Endometrium (tissue), 2 donors: ENCODE measurements around the gene TRIM27.
"Not testable (repeated sequence)": the region's sequence is repeated elsewhere in the genome, so short reads cannot be mapped to it uniquely, and the experiment has no call there.

Experiments used
- FAIRE-seq: peaks from 2 replicates; lab custom pipeline; 2012; peaks lifted over from hg19 to GRCh38; lab: Jason Lieb, UNC
- donor health status: control.
- donor health status: control.

The TRIM27 gene, protein sequence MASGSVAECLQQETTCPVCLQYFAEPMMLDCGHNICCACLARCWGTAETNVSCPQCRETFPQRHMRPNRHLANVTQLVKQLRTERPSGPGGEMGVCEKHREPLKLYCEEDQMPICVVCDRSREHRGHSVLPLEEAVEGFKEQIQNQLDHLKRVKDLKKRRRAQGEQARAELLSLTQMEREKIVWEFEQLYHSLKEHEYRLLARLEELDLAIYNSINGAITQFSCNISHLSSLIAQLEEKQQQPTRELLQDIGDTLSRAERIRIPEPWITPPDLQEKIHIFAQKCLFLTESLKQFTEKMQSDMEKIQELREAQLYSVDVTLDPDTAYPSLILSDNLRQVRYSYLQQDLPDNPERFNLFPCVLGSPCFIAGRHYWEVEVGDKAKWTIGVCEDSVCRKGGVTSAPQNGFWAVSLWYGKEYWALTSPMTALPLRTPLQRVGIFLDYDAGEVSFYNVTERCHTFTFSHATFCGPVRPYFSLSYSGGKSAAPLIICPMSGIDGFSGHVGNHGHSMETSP

DNA sequence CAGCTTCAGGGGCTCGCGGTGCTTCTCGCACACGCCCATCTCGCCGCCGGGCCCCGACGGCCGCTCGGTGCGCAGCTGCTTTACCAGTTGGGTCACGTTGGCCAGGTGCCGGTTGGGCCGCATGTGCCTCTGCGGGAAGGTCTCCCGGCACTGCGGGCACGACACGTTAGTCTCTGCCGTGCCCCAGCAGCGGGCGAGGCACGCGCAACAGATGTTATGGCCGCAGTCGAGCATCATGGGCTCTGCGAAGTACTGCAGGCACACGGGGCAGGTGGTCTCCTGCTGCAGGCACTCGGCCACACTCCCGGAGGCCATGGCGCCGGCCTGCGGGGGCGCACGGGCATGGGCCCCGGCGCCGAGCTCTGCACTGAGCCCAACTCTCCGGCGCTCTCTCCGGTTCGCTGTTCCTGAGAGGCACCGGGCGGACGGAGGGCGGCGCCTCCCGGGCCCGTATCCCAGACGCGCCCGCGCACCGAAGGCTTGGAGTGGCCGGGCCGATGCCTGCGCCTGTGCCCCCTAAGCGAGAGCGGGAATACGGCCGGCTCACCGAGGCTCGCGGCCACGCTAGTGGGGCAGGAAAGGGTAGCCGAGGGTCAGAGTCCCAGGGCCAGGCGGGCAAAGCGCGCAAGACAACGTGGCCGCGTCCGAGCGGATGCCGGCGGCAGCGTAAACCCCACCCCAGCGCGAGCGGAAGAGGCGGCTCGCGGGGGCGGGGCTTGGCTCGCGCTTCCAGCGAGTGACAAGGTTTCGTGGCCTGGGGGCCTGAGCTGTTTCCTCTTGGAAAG, at the start of gene TRIM27:
TSS of gene TRIM27 (minus strand) at position 668 of the 785 bp plus-strand sequence. CDS start at position 315, 353 bp downstream.
- FAIRE-seq, result no peak

DNA sequence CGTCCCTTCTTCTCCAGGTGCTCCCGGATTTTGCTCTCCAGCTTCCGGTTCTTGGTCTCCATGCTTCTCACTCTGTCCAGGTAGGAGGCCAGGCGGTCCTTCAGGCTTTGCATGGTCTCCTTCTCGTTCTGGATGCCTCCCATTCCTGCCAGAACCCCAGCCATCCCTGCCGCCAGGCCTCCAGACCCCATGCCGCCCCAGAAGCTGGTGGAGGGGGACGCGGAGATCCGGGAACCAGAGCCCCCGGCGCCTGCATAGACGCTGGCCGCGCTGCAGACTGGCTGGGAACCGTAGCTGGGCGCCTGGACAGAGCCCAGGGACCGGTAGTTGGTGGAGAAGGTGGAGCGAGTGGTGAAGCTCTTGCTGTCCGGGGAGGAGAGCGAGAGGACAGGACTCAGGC, 46.3 kb upstream of the TRIM27 start:
- FAIRE-seq, result not testable (repeated sequence)

DNA sequence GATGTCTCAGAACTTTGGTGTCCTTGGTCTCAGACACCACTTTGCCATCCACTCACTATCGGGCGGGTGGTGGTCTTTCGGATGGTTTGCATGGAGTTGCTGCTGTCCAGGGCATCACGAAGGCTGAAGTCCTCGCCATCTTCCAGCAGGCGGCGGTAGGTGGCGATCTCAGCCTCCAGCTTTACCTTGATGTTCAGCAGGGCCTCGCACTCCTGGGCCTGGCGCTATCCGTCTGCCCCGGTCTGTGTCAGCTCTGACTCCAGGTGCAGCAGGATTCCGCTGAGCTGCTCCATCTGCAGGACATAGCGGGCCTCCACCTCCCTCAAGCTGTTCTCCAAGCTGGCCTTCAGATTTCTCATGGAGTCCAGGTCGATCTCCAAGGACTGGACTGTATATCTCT, 45.3 kb upstream of the TRIM27 start:
- no peak for FAIRE-seq

DNA sequence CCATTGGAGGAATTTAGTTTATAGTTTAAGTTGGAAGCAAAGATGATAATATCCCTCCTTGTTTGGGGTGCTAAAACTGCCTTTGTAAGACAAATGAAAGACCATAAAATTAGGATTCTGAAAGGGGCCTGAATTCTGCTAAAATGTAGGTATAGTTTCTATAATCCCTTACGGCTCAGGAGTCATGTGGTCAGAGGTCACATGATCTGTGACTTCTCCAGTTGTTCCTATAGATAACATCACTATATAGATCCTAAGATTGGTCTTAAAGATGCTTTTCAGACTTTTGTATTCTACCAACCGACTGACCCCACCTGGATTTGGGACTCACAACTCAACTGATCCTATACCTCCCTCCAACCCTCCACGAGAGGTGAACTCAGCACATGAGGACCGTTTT, 44.7 kb upstream of the TRIM27 start:
- FAIRE-seq, result no peak

DNA sequence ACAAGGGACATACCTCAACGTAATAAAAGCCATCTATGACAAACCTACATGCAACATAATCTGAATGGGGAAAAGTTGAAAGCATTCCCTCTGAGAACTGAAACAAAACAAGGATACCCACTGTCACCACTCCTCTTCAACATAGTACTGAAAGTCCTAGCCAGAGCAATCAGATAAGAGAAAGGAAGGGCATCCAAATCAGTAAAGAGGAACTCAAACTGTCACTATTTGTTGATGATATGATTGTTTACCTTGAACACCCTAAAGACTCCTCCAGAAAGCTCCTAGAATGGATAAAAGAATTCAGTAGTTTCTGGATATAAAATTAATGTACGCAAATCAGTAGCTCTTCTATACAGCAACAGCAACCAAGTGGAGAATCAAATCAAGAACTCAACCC, 41.9 kb upstream of the TRIM27 start:
- FAIRE-seq, result no peak

DNA sequence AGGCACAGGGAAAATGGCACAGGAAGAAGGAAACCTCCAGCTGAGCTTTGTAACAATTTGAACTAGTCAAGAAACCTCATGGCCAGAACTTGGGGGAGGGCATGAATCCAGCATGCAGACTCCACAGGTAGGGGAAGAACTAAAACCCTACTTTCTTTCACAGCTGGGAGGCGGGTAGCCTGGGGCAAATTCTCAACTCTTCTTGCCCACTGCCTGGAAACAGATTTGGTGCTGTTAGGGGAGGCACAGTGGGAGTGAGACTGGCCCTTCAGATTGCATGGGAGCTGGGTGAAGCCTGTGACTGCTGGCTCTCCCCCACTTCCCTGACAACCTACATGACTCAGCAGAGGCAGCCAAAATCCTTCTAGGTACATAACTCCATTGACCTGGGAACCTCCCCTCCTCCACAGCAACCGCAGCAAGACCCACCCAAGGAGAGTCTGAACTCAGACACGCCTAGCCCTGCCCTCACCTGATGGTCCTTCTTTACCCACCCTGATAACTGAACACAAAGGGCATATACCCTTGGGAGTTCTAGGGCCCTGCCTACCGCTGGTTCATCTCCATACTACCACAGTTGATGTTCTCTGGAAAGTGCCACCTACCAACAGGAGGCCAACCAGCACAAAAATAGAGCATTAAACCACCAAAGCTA, 37.2 kb upstream of the TRIM27 start:
- no peak for FAIRE-seq

DNA sequence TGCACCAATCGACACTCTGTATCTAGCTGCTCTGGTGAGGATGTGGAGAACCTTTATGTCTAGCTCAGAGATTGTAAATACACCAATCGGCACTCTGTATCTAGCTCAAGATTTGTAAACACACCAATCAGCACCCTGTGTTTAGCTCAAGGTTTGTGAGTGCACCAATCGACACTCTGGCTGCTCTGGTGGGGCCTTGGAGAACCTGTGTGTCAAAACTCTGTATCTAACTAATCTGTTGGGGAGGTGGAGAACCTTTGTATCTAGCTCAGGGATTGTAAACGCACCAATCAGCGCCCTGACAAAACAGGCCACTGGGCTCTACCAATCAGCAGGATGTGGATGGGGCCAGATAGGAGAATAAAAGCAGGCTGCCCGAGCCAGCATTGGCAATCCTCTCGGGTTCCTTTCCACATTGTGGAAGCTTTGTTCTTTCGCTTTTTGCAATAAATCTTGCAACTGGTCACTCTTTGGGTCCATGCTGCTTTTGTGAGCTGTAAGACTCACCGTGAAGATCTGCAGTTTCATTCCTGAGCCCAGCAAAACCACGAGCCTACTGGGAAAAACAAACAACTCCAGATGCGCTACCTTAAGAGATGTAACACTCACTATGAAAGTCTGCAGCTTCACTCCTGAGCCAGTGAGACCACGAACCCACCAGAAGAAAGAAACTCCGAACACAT, 34.9 kb upstream of the TRIM27 start:
- not testable (repeated sequence) for FAIRE-seq

DNA sequence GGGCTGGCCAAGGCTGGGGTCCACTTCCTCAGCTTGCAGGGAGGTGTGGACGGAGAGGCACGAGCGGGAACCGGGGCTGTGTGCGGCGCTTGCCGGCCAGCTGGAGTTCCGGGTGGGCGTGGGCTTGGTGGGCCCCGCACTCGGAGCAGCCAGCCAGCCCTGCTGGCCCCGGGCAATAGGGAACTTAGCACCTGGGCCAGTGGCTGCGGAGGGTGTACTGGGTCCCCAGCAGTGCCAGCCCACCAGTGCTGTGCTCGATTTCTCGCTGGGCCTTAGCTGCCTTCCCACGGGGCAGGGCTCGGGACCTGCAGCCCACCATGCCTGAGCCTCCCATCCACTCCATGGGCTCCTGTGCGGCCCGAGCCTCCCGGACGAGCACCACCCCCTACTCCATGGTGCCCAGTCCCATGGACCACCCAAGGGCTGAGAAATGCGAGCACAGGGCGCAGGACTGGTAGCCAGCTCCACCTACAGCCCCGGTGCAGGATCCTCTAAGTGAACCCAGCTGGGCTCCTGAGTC, 34.1 kb upstream of the TRIM27 start:
- not testable (repeated sequence) for FAIRE-seq

DNA sequence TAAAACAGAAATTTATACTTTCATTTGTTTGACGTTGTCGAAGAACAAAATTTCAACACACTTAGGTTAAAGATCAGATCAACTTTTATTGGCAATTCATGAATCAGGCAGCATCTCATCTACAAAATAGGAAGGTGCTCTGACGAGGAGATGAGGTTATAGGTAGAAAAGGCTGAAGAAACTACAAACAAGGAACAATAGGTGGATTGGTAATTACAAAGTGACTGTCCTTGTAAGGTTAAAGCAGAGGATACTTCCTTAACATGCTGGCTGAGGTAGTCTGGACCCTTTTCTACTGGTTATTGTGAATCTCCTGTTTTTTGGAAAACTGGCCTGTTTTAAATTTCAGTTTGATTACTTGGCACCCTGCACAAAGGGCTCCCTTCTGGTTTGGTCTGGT, 32.5 kb upstream of the TRIM27 start:
- no peak for FAIRE-seq

DNA sequence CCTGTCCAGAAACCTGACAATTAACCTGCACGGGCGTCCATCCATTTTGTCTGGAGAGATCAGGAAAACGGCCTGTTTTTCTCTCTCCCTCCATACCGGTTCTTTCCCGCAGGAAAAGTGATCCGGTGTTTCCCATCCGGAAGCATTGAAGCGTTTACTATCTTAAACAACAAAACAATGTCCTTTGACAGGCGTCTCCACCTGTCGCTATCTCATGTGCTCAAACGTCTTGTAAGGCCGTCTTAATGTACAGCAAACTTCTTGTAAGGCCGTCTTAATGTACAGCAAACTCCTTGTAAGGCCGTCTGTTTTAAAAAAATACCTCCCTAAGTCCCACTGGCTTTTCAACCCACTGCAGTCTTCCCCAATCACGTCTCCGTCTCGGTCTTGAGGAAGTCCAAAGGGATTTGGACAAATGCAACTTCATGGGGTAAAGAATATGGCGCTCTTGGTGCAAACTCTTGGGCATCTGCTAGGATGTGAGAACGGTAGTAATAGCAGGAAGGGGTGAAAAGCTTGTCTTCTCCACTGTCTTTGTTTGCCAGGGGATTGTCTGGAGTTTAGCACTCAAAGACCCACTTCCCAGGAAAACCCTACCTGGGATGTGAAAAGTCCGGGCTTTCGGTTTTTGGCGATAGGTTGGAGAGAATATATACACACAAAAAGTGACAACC, 29.9 kb upstream of the TRIM27 start:
- no peak for FAIRE-seq

DNA sequence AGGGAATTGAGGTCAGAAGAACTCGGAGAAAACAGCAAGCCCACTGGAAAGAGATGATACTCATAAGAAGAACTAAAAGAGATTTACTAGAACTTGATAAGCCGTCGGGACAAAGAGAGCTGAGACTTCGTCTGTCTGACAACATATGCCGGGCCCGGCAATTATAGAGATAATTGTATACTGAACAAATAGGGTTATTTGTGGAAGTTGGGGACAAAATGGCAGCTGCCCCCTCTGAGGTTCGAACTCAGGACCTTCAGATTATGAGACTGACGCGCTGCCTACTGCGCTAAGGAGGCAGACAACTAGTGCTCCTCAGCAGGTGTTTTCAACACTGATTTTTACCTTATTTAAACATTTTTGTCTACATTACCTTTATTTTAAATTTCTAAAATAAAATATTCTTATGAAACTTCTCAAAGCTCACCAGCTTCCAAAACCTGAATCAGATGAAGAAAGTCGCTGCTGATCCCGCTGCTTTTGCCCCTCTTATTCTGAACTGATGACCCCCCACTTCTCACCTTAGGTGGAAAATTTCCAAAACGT, 29.3 kb upstream of the TRIM27 start:
- FAIRE-seq, result no peak

DNA sequence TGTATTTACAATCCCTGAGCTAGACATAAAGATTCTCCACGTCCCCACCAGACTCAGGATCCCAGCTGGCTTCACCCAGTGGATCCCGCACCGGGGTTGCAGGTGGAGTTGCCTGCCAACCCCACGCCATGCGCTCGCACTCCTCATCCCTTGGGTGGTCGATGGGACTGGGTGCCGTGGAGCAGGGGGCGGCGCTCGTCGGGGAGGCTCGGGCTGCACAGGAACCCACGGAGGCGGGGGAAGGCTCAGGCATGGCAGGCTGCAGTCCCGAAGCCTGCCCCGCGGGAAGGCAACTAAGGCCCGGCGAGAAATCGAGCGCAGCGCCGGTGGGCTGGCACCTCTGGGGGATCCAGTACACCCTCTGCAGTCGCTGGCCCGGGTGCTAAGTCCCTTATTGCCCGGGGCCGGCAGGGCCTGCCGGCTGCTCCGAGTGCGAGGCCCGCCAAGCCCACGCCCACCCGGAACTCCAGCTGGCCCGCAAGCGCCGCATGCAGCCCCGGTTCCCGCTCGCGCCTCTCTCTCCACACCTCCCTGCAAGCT, 25.9 kb upstream of the TRIM27 start:
- FAIRE-seq, result not testable (repeated sequence)

DNA sequence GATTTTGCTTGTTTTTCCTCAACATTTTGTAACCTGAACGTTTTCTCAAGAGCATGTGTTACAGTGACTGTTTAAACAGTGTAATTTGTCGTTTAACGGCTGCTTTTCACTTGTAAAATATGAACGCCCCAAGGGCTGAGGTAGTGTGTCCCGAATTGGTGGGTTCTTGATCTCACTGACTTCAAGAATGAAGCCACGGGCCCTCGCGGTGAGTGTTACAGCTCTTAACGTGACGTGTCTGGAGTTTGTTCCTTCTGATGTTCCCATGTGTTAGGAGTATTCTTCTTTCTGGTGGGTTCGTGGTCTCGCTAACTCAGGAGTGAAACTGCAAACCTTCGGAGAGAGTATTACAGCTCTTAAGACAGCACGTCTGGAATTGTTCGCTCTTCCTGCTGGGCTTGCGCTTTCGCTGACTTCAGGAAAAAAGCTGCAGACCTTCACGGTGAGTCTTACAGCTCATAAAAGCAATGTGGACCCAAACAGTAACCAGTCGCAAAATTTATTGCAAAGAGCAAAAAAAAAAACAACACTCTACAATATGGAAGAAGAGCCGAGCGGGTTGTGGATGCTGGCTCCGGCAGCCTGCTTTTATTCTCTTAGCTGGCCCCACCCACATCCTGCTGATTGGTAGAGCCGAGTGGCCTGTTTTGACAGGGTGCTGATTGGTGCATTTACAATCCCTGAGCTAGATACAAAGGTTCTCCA, 25.1 kb upstream of the TRIM27 start:
- FAIRE-seq, result no peak

DNA sequence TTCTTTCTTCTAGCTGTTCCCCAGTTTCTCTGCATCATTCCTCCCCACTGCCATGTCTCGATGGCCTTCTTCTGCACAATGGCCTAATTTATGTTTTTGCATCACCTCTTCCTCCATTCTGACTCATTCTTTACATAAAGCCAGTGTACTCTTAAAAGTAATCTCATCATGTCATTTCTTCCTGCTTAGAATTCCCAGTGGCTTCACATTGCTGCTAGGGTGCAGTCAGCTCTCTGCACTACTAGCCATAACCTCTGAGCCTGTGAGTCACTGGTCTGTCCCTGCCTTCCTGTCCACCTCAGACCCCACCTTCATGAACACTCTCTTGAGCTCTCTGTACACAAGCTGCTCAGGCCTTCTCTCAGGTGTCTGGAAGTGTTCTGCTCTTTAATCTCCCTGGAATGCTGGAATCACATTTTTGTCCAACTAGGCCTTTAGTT, 24.1 kb upstream of the TRIM27 start:
- no peak for FAIRE-seq

DNA sequence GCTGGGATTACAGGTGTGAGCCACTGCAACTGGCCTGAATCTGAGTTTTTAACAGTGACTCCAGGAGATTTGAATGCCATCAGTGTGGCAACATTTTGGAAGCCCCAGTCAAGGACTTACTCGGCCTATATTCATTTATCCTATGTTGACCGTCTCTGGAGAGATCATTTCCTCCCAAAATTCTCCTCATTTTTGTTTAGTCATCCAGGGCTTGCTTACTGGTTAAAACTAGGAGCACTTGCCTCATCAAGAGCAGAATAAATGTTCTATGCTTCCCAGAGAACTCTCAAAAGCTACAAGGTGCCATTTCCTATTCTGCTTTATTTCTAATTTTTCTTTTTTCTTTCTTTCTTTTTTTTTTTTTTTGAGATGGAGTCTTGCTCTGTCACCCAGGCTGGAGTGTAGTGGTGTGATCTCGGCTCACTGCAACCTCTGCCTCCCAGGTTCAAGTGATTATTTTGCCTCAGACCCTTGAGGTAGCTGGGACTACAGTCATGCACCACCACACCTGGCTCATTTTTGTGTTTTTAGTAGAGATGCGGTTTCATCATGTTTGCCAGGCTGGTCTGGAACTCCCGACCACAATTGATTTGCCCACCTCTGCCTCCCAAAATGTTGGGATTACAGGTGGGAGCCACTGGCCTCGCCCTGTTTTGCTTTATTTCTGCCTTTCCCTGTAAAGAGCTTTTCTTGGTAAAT, 23.4 kb upstream of the TRIM27 start:
- FAIRE-seq, result no peak

DNA sequence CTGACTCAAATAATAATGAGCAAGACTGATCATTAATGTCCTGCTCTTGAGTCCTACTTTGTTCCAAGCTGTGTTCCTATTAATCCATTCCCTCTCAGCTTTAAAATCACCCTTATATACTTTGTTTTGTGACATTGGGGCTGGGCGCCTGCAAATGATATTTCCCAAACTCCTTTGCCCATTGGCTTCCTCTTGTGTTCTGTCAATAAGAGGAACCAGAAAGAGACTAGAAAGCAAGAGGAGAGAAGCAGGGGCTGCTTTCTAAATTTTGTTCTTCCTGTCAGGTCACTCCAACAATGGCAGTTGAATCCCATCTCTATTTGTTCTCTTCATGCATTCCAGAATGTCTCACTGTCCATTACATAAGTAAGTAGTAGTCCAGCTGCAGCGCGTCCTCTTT, 21.6 kb upstream of the TRIM27 start:
- no peak for FAIRE-seq

DNA sequence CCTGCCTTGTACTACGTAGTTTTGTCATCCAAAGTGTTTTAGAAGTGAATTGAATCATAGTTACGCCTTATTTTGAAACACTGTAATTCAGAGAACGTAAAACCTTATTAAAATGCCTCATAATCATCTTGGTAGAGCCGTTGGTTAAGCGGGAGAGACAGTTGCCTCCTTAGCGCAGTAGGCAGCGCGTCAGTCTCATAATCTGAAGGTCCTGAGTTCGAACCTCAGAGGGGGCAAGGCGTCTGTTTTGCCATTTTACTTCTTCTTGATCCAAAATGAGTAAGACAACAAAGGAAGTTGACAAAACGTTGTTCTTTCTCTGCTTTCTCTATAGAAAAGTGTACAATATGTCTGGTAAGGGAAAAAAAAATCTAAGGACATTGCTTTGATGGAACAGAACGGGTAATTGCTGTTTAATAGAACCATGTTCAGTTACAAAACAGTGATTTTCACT, 20.7 kb upstream of the TRIM27 start:
- FAIRE-seq, result no peak

DNA sequence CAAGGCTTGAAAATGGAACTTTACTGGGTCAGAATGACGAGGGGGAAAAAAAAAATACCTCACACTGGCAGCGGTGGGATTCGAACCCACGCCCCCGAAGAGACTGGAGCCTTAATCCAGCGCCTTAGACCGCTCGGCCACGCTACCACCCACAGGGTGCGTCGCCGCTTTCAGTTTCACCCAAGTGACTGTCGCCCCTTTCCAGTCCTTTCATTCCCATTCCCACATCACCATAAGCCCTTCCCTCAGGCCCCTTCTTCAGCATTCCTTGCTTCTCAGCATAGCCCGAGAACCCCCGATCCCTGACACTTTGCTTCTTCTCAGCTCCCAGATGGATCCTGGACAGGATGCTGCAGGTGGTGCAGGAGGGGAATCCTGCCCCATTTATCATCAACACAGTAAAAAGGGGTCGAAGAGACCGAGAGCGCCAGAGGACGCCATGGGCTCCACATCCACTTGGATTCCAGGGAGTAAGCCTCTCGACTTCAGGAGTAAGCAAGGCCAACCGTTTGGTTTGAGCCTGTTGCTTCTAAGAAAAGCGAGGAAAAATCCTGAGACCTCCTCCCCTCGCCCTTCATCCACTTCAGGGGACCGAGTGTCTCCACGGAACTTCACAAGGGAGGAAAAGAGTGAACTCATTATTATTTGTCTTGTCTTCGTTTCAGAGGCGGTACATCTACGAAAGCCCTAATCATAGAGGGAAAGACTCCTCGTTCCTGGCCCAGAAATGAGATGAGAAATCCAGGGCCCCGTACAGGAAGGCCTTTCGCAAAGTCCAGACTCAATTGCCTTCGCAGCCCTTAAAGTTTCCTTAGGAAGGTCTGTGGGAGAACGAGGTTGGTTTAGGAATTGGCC, 20.0 kb upstream of the TRIM27 start:
- no peak for FAIRE-seq
